WTC11 (cell line): Measurements from ENCODE around the gene LPGAT1. TPM values are rescaled to one million over a fixed set of nuclear protein-coding genes. Genes with fewer than 3 reads are reported as not detected.
"Not testable (repeated sequence)": the region's sequence is repeated elsewhere in the genome, so short reads cannot be mapped to it uniquely, and the experiment has no call there.

Experiments used
- ATAC-seq: fragments of 200-7000 bp; cut with Tn5 transposase; 2 replicates; pipeline ENCODE4 v1.10.0; 2021; ENCODE audit warnings: mild to moderate bottlenecking, moderate library complexity
- CTCF ChIA-PET: fragments of 300-600 bp; sonication (Branson Sonifier 250); formaldehyde crosslinking; loops from one replicate; lab custom pipeline; 2021; ENCODE audit warnings: antibody characterized with exemption; lab: Charles Lee
- POLR2A ChIA-PET: fragments of 350-600 bp; sonication (Branson Sonifier 250); formaldehyde crosslinking; loops from one replicate; lab custom pipeline; 2021; ENCODE audit warnings: antibody characterized with exemption; lab: Charles Lee
- DNase-seq: peaks from one replicate; pipeline ENCODE4 v3.0.0; 2021; ENCODE audit warnings: low spot score
- H3K27ac Mint-ChIP-seq: 2 replicates; pipeline ENCODE4 v1.8.0; 2021; ENCODE audit warnings: mixed read lengths
- H3K27me3 Mint-ChIP-seq: 2 replicates; pipeline ENCODE4 v1.8.0; 2021; ENCODE audit warnings: low read depth, mild to moderate bottlenecking, moderate library complexity, mixed read lengths
- H3K36me3 Mint-ChIP-seq: 2 replicates; pipeline ENCODE4 v1.8.0; 2021; ENCODE audit warnings: mixed read lengths
- H3K4me1 Mint-ChIP-seq: 2 replicates; pipeline ENCODE4 v1.8.0; 2022; ENCODE audit warnings: mixed read lengths
- H3K4me3 Mint-ChIP-seq: 2 replicates; pipeline ENCODE4 v1.8.0; 2021; ENCODE audit warnings: mild to moderate bottlenecking, moderate library complexity, mixed read lengths
- H3K9me3 Mint-ChIP-seq: 2 replicates; pipeline ENCODE4 v1.8.0; 2021; ENCODE audit warnings: mixed read lengths
- CBFB ChIP-seq: sonication (generic); formaldehyde crosslinking; IDR thresholded peaks from 2 replicates; pipeline ENCODE4 v1.8.1; 2022; ENCODE audit warnings: mild to moderate bottlenecking, low read depth, missing genetic modification reagents
- E2F4 ChIP-seq: sonication (generic); formaldehyde crosslinking; IDR thresholded peaks from 2 replicates; pipeline ENCODE4 v1.8.1; 2022; ENCODE audit warnings: low read depth, mild to moderate bottlenecking, moderate library complexity, missing genetic modification reagents, borderline replicate concordance
- ESRRA ChIP-seq: sonication (generic); formaldehyde crosslinking; IDR thresholded peaks from 2 replicates; pipeline ENCODE4 v1.8.1; 2022; ENCODE audit warnings: mild to moderate bottlenecking, missing genetic modification reagents, borderline replicate concordance
- ETV6 ChIP-seq: sonication (generic); formaldehyde crosslinking; IDR thresholded peaks from 2 replicates; pipeline ENCODE4 v1.8.1; 2022; ENCODE audit warnings: mild to moderate bottlenecking, missing genetic modification reagents
- GABPB1 ChIP-seq: sonication (generic); formaldehyde crosslinking; IDR thresholded peaks from 2 replicates; pipeline ENCODE4 v1.8.1; 2023; ENCODE audit warnings: mild to moderate bottlenecking, missing genetic modification reagents
- NFATC4 ChIP-seq: fragments of 250-450 bp; sonication (Bioruptor Pico); IDR thresholded peaks from 2 replicates; pipeline ENCODE4 v1.9.0; 2021; ENCODE audit warnings: mild to moderate bottlenecking
- SOX15 ChIP-seq: fragments of 250-450 bp; sonication (Bioruptor Pico); IDR thresholded peaks from 2 replicates; pipeline ENCODE4 v1.9.0; 2021; ENCODE audit warnings: mild to moderate bottlenecking
- ZBTB43 ChIP-seq: sonication (generic); formaldehyde crosslinking; IDR thresholded peaks from 2 replicates; pipeline ENCODE4 v1.8.1; 2023; ENCODE audit warnings: mild to moderate bottlenecking, missing genetic modification reagents
- ZNF121 ChIP-seq: sonication (generic); formaldehyde crosslinking; IDR thresholded peaks from 2 replicates; pipeline ENCODE4 v1.8.0; 2023; ENCODE audit warnings: missing genetic modification reagents
- ZNF512 ChIP-seq: sonication (generic); formaldehyde crosslinking; IDR thresholded peaks from 2 replicates; pipeline ENCODE4 v1.8.1; 2022; ENCODE audit warnings: missing genetic modification reagents, borderline replicate concordance
- ZNF532 ChIP-seq: fragments of 250-450 bp; sonication (Bioruptor Pico); IDR thresholded peaks from 2 replicates; pipeline ENCODE4 v1.9.0; 2021; ENCODE audit warnings: mild to moderate bottlenecking, borderline replicate concordance
- total RNA-seq: library from RNA; stranded (reverse); gene quantifications from 3 replicates; pipeline ENCODE4 v1.2.3, GENCODE V29; 2021
- TF ChIP-seq, protein P1 (sequence below): sonication (generic); formaldehyde crosslinking; IDR thresholded peaks from 2 replicates; pipeline ENCODE4 v1.8.0; 2022; ENCODE audit warnings: missing genetic modification reagents

Gene LPGAT1
- total RNA-seq, 1 experiment from 2014 or later = 15.1 TPM

DNA sequence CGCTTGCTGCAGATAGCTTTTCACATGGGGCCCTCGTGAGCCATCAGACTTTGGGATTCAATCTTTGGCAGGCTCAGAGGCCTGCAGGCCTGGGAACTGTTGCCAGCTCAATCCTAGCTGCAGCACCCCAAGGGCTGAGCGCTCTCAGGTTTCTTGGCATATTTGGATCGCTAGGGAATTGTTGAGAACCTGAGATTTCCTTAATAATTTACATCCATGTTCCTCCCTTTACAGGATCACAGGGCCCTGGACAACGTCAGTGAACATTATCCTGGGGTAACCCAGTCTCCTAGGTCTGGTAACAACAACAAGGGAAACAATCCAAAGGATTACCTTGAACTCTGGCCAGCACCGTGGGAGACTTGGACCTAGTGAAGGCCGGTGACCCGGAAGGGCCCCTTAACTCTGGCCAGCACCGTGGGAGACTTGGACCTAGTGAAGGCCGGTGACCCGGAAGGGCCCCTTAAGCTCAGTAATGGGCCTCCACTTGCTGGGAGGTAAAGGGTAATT, 105.8 kb downstream of the LPGAT1 start (continued):
- no peak for TF ChIP-seq E2F4 (CRISPR knock-in tag)
- TF ChIP-seq CBFB (CRISPR knock-in tag) = no peak
- no peak for TF ChIP-seq NFATC4 (CRISPR knock-in tag)
- TF ChIP-seq ETV6 (CRISPR knock-in tag) = no peak
- no peak for TF ChIP-seq ZBTB43 (CRISPR knock-in tag)
- no peak for TF ChIP-seq ZNF532 (CRISPR knock-in tag)

GRCh38 chr1:211723273-211723672, 107.3 kb downstream of the LPGAT1 start:
- Mint-ChIP-seq H3K27ac (no peak overlapping the region), H3K27me3 (no peaks in the 10 kb centered on the region), H3K36me3 (no peaks in the 10 kb centered on the region), H3K4me3 (no peak overlapping the region), H3K4me1 (no peaks in the 10 kb centered on the region), H3K9me3 (peaks cover 7% of the 10 kb centered on the region; the same call in 1 of the 2 replicates)
- no peak for DNase-seq
- no peak for ATAC-seq
- ChIA-PET POLR2A (no interaction called here), CTCF (interaction anchor here (0.6 to 0.7 kb wide), 2 partner anchors 24 to 142 kb away, joined by 3 read pairs; no protein-coding TSS in a partner anchor)
- TF ChIP-seq GABPB1 (peak; percentile 79), ESRRA (CRISPR knock-in tag) (no peak), SOX15 (CRISPR knock-in tag) (no peak)
- TF ChIP-seq, protein P1, sequence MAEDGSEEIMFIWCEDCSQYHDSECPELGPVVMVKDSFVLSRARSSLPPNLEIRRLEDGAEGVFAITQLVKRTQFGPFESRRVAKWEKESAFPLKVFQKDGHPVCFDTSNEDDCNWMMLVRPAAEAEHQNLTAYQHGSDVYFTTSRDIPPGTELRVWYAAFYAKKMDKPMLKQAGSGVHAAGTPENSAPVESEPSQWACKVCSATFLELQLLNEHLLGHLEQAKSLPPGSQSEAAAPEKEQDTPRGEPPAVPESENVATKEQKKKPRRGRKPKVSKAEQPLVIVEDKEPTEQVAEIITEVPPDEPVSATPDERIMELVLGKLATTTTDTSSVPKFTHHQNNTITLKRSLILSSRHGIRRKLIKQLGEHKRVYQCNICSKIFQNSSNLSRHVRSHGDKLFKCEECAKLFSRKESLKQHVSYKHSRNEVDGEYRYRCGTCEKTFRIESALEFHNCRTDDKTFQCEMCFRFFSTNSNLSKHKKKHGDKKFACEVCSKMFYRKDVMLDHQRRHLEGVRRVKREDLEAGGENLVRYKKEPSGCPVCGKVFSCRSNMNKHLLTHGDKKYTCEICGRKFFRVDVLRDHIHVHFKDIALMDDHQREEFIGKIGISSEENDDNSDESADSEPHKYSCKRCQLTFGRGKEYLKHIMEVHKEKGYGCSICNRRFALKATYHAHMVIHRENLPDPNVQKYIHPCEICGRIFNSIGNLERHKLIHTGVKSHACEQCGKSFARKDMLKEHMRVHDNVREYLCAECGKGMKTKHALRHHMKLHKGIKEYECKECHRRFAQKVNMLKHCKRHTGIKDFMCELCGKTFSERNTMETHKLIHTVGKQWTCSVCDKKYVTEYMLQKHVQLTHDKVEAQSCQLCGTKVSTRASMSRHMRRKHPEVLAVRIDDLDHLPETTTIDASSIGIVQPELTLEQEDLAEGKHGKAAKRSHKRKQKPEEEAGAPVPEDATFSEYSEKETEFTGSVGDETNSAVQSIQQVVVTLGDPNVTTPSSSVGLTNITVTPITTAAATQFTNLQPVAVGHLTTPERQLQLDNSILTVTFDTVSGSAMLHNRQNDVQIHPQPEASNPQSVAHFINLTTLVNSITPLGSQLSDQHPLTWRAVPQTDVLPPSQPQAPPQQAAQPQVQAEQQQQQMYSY = no peak

DNA sequence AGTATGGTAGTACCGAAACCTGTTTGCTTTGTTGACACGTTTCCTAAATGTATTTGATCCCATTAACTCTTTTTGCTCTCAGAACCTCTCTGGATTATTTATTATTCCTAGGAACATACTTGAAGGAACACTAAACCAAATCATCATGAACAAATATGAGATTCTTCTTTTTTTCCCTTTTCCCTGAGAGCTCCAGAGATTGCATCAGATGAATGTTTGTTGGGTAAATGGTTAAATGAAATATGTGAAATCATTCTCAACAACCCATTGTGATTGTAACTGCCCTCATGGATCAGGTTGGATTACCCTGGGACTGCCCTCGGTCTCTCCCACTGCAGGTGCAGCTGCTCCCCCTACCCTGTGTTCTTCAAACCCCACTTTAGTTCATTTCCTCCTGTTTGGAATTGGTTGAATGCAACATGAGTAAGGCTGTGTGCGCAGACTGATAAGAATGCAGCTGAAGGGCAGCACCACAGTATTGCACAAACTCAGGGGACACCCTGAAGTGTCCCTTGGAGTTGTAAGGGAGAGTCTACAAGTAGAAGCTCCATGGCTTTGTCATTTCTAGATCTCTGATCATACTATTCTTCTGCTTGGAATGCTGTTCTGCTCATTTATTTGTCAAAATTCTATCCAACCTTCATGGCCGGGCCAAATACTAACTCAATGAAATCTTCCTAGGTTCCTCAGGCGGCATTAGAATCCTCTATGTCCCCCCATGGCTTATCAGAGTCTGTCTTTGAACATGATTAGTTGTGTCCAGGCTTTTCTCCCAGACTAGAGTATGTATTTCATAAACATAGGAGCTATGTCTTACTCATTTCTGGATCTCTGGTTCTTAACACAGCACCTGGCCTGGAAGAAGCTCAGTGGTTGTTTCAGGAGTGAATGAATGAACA, 108.0 kb downstream of the LPGAT1 start:
- no peak for DNase-seq
- ChIA-PET POLR2A (no interaction called here), CTCF (interaction anchor here (0.6 to 0.7 kb wide), 2 partner anchors 23 to 142 kb away, joined by 3 read pairs; no protein-coding TSS in a partner anchor)
- no peaks in the 10 kb centered on the region for H3K36me3 Mint-ChIP-seq
- H3K27ac Mint-ChIP-seq = no peak overlapping the region
- H3K27me3 Mint-ChIP-seq = no peaks in the 10 kb centered on the region
- H3K4me3 Mint-ChIP-seq = no peak overlapping the region
- H3K4me1 Mint-ChIP-seq = no peaks in the 10 kb centered on the region
- no peak for ATAC-seq
- H3K9me3 Mint-ChIP-seq = peaks cover 7% of the 10 kb centered on the region; the same call in 1 of the 2 replicates
- TF ChIP-seq GABPB1 (peak; percentile 61; the same call in 1 of the 2 replicates), ZNF512 (CRISPR knock-in tag) (no peak), ZNF121 (CRISPR knock-in tag) (no peak)

DNA sequence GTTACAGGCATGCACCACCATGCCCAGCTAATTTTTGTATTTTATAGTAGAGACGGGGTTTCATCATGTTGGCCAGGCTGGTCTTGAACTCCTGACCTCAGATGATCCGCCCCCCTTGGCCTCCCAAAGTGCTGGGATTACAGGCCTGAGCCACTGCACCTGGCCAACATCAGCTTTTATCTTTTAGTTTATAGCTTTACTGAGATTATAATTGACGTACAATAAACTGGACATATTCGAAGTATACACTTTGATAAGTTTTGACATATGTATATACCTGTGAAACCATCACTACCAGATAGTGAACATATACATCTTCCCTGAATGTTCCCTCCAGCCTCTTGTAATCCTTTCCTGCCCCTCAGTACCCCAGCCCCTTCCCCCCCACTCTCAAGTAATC, 114.0 kb downstream of the LPGAT1 start:
- H3K36me3 Mint-ChIP-seq, H3K9me3 Mint-ChIP-seq, ATAC-seq, H3K27ac Mint-ChIP-seq, H3K4me1 Mint-ChIP-seq, H3K27me3 Mint-ChIP-seq, H3K4me3 Mint-ChIP-seq, POLR2A ChIA-PET, DNase-seq: not testable (repeated sequence)
- CTCF ChIA-PET = interaction anchor here (1.2 kb wide), 1 partner anchor 739 kb away, joined by 3 read pairs; no protein-coding TSS in a partner anchor
